Nephron progenitor cell (in vitro differentiated cells): ENCODE data around the gene FAM83B.

Source experiments
- DNase-seq: peaks from one replicate; pipeline ENCODE4 v3.0.0; 2021
- H3K27ac Mint-ChIP-seq: 2 replicates; pipeline ENCODE4 v1.8.0; 2021; ENCODE audit warnings: mild to moderate bottlenecking, moderate library complexity, mixed read lengths
- H3K27me3 Mint-ChIP-seq: 2 replicates; pipeline ENCODE4 v1.8.0; 2021; ENCODE audit warnings: mild to moderate bottlenecking, low read depth, mixed read lengths; ENCODE audit not compliant: poor library complexity
- H3K36me3 Mint-ChIP-seq: 2 replicates; pipeline ENCODE4 v1.8.0; 2021; ENCODE audit warnings: low read depth, mixed read lengths
- H3K4me1 Mint-ChIP-seq: 2 replicates; pipeline ENCODE4 v1.8.0; 2021; ENCODE audit warnings: mixed read lengths
- H3K4me3 Mint-ChIP-seq: 2 replicates; pipeline ENCODE4 v1.8.0; 2021; ENCODE audit warnings: mild to moderate bottlenecking, moderate library complexity, mixed read lengths
- H3K9me3 Mint-ChIP-seq: 2 replicates; pipeline ENCODE4 v1.8.0; 2021; ENCODE audit warnings: mild to moderate bottlenecking, moderate library complexity, mixed read lengths
- TF ChIP-seq, protein P1 (sequence below): fragments of 200-600 bp; sonication (generic); IDR thresholded peaks from 2 replicates; pipeline ENCODE4 v1.5.0; 2021; ENCODE audit warnings: antibody characterized with exemption

Gene FAM83B

GRCh38 chr6:54827010-54827409 is 19.6 kb upstream of the FAM83B start:
- peaks cover 4% of the 10 kb centered on the region for H3K9me3 Mint-ChIP-seq
- no peaks in the 10 kb centered on the region for H3K4me1 Mint-ChIP-seq
- H3K36me3 Mint-ChIP-seq: no peaks in the 10 kb centered on the region
- H3K27me3 Mint-ChIP-seq: peaks cover 5% of the 10 kb centered on the region
- H3K27ac Mint-ChIP-seq: no peak overlapping the region
- H3K4me3 Mint-ChIP-seq: no peak overlapping the region
- DNase-seq: no peak
- TF ChIP-seq, protein P1, sequence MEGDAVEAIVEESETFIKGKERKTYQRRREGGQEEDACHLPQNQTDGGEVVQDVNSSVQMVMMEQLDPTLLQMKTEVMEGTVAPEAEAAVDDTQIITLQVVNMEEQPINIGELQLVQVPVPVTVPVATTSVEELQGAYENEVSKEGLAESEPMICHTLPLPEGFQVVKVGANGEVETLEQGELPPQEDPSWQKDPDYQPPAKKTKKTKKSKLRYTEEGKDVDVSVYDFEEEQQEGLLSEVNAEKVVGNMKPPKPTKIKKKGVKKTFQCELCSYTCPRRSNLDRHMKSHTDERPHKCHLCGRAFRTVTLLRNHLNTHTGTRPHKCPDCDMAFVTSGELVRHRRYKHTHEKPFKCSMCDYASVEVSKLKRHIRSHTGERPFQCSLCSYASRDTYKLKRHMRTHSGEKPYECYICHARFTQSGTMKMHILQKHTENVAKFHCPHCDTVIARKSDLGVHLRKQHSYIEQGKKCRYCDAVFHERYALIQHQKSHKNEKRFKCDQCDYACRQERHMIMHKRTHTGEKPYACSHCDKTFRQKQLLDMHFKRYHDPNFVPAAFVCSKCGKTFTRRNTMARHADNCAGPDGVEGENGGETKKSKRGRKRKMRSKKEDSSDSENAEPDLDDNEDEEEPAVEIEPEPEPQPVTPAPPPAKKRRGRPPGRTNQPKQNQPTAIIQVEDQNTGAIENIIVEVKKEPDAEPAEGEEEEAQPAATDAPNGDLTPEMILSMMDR: no peak

- no peaks in the 10 kb centered on the region for H3K9me3 Mint-ChIP-seq
- H3K4me3 Mint-ChIP-seq: no peak overlapping the region
- H3K36me3 Mint-ChIP-seq: no peaks in the 10 kb centered on the region
- peaks cover 9% of the 10 kb centered on the region for H3K27me3 Mint-ChIP-seq
- no peak for DNase-seq
- no peaks in the 10 kb centered on the region for H3K4me1 Mint-ChIP-seq
- TF ChIP-seq, protein P1: no peak
- no peak overlapping the region for H3K27ac Mint-ChIP-seq
Measured at GRCh38 chr6:54830216-54830615, 16.4 kb upstream of the FAM83B start.

- no peaks in the 10 kb centered on the region for H3K36me3 Mint-ChIP-seq
- no peak overlapping the region for H3K27ac Mint-ChIP-seq
- H3K4me3 Mint-ChIP-seq: no peak overlapping the region
- TF ChIP-seq, protein P1: no peak
- H3K27me3 Mint-ChIP-seq: peaks cover 9% of the 10 kb centered on the region
- no peak for DNase-seq
- peaks cover 4% of the 10 kb centered on the region for H3K9me3 Mint-ChIP-seq
- no peaks in the 10 kb centered on the region for H3K4me1 Mint-ChIP-seq
Measured at GRCh38 chr6:54835176-54835575, 11.4 kb upstream of the FAM83B start.

- H3K36me3 Mint-ChIP-seq: no peaks in the 10 kb centered on the region
- H3K27ac Mint-ChIP-seq: no peak overlapping the region
- peak overlapping the region; percentile 93 for H3K4me3 Mint-ChIP-seq
- TF ChIP-seq, protein P1: no peak
- peaks cover 13% of the 10 kb centered on the region for H3K4me1 Mint-ChIP-seq
- peaks cover 59% of the 10 kb centered on the region for H3K27me3 Mint-ChIP-seq
- H3K9me3 Mint-ChIP-seq: peaks cover 5% of the 10 kb centered on the region
- peak; percentile 52 for DNase-seq
Measured at GRCh38 chr6:54846857-54847674, 495 bp downstream of the FAM83B start.

DNA sequence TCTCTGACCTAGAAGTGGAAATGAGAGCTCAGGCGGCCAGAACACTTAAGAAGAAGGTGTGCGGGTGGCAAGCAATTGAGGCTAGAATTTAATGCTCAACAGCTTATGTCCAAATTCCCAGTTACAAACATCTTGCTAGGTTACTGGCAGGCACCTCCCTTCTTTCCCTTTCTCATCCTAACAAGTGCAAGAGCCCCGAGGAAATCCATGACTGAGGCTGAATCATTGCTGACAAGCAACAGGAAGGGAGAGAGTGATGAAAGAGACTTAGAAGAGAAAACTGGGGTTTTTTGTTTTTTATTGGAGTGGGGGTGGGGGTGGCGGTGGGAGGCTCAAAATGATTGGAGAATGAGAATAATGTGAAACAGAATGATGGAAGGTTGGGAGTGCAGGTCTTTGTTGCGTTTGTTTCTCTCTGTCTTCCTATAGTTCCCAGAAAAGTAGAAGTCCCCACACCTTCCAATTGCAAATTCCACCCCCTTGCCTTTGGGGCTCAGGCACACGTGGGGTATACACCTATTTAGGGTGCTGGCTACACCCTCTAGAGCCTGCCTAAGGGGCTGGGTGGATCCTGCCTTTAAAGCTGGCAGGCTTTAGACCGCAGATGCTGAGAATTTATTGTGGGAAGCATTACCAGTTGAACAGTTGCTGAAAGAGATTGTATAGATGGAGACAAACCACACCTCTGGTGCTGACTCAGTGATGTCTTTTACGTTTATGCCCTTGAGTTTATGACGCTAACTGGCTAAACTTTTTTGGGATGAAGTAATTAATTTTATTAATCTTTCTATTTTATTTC is 1.4 kb downstream of the FAM83B start:
- no peaks in the 10 kb centered on the region for H3K36me3 Mint-ChIP-seq
- no peak for DNase-seq
- peak overlapping the region; percentile 50 for H3K4me3 Mint-ChIP-seq
- TF ChIP-seq, protein P1: no peak
- H3K9me3 Mint-ChIP-seq: peaks cover 13% of the 10 kb centered on the region
- peaks cover 13% of the 10 kb centered on the region for H3K4me1 Mint-ChIP-seq
- H3K27ac Mint-ChIP-seq: no peak overlapping the region
- H3K27me3 Mint-ChIP-seq: peaks cover 59% of the 10 kb centered on the region
